ENCODE data around the gene OCEL1.

- TF ChIP-seq POLR2A (IDR thresholded peaks at IDR 0.05; ENCODE audit: low read length) (no peak), FOSB (CRISPR knock-in tag; IDR thresholded peaks at IDR 0.05) (no peak), KDM5A (IDR thresholded peaks at IDR 0.05) (no peak), JUNB (IDR thresholded peaks at IDR 0.05) (no peak)
- TF ChIP-seq, protein P1, sequence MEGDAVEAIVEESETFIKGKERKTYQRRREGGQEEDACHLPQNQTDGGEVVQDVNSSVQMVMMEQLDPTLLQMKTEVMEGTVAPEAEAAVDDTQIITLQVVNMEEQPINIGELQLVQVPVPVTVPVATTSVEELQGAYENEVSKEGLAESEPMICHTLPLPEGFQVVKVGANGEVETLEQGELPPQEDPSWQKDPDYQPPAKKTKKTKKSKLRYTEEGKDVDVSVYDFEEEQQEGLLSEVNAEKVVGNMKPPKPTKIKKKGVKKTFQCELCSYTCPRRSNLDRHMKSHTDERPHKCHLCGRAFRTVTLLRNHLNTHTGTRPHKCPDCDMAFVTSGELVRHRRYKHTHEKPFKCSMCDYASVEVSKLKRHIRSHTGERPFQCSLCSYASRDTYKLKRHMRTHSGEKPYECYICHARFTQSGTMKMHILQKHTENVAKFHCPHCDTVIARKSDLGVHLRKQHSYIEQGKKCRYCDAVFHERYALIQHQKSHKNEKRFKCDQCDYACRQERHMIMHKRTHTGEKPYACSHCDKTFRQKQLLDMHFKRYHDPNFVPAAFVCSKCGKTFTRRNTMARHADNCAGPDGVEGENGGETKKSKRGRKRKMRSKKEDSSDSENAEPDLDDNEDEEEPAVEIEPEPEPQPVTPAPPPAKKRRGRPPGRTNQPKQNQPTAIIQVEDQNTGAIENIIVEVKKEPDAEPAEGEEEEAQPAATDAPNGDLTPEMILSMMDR (IDR thresholded peaks at IDR 0.05): no peak
These were observed 11.0 kb downstream of the OCEL1 start for GRCh38 chr19:17236811-17237543.
